ENCODE data around the gene CYP1A2. TPM values are rescaled to one million over a fixed set of nuclear protein-coding genes. Genes with fewer than 3 reads are reported as not detected.

Gene CYP1A2
- total RNA-seq, 1 experiment from 2014 or later: not detected

GRCh38 chr15:74722591-74722990 is 26.1 kb upstream of the CYP1A2 start:
- no TSS peak for BruUV-seq (replicated peaks)
- Histone ChIP-seq H3K27ac (ENCODE audit: low read length) (no peak overlapping the region), H3K27me3 (ENCODE audit: low read length) (no peaks in the 10 kb centered on the region), H3F3A (ENCODE audit: low read length, unreplicated experiment) (no peaks in the 10 kb centered on the region), H3K9me2 (replicated peaks; ENCODE audit: low read length) (no peaks in the 10 kb centered on the region), H3K4me2 (ENCODE audit: low read length) (no peak overlapping the region), H2AFZ (ENCODE audit: low read length) (no peak overlapping the region), H3K9ac (ENCODE audit: low read length) (no peak overlapping the region), H3K79me2 (ENCODE audit: low read length) (no peaks in the 10 kb centered on the region), H3K36me3 (ENCODE audit: low read depth, low read length) (no peaks in the 10 kb centered on the region), H3K4me3 (ENCODE audit: low read length) (no peak overlapping the region), H3K9me3 (ENCODE audit: low read length) (no peaks in the 10 kb centered on the region), H4K20me1 (ENCODE audit: low read length) (no peaks in the 10 kb centered on the region), H3K4me1 (ENCODE audit: insufficient read depth, low read length) (peaks cover 8% of the 10 kb centered on the region; the same call in 1 of the 2 replicates)
- CTCF ChIA-PET: no interaction called here
- POLR2A ChIA-PET (ENCODE audit: unreplicated experiment): no interaction called here
- DNase-seq (no peak), ATAC-seq (no peak)
- no peak for TF ChIP-seq EZH2phosphoT487 (IDR thresholded peaks at IDR 0.05; ENCODE audit: borderline replicate concordance, low read length)
- TF ChIP-seq CTCF (conservative IDR thresholded peaks at IDR 0.05; ENCODE audit: low read depth, low read length): no peak
- TF ChIP-seq EZH2 (IDR thresholded peaks at IDR 0.05; ENCODE audit: low read length, unreplicated experiment): no peak
- intact Hi-C loops (cut with micrococcal nuclease): no loop called here

- intact Hi-C loops (cut with micrococcal nuclease): no loop called here
- no TSS peak for BruUV-seq (replicated peaks)
- H3K9me2 ChIP-seq (replicated peaks; ENCODE audit: low read length): no peaks in the 10 kb centered on the region
- POLR2A ChIA-PET (ENCODE audit: unreplicated experiment): no interaction called here
- no peak overlapping the region for H2AFZ ChIP-seq (ENCODE audit: low read length)
- no peaks in the 10 kb centered on the region for H4K20me1 ChIP-seq (ENCODE audit: low read length)
- DNase-seq (no peak), ATAC-seq (no peak)
- no peak overlapping the region for H3K9ac ChIP-seq (ENCODE audit: low read length)
- no peaks in the 10 kb centered on the region for H3K27me3 ChIP-seq (ENCODE audit: low read length)
- no peak overlapping the region for H3K4me3 ChIP-seq (ENCODE audit: low read length)
- no peaks in the 10 kb centered on the region for H3K79me2 ChIP-seq (ENCODE audit: low read length)
- TF ChIP-seq EZH2phosphoT487 (IDR thresholded peaks at IDR 0.05; ENCODE audit: borderline replicate concordance, low read length) (no peak), CTCF (conservative IDR thresholded peaks at IDR 0.05; ENCODE audit: low read depth, low read length) (no peak), EZH2 (IDR thresholded peaks at IDR 0.05; ENCODE audit: low read length, unreplicated experiment) (no peak)
- H3K4me2 ChIP-seq (ENCODE audit: low read length): no peak overlapping the region
- H3F3A ChIP-seq (ENCODE audit: low read length, unreplicated experiment): no peaks in the 10 kb centered on the region
- no peak overlapping the region for H3K27ac ChIP-seq (ENCODE audit: low read length)
- H3K36me3 ChIP-seq (ENCODE audit: low read depth, low read length): no peaks in the 10 kb centered on the region
- peaks cover 8% of the 10 kb centered on the region; the same call in 1 of the 2 replicates for H3K4me1 ChIP-seq (ENCODE audit: insufficient read depth, low read length)
- no peaks in the 10 kb centered on the region for H3K9me3 ChIP-seq (ENCODE audit: low read length)
- CTCF ChIA-PET: no interaction called here
Measured at GRCh38 chr15:74723187-74723586, 25.5 kb upstream of the CYP1A2 start.

- no peak overlapping the region for H2AFZ ChIP-seq (ENCODE audit: low read length)
- peaks cover 8% of the 10 kb centered on the region; the same call in 1 of the 2 replicates for H3K4me1 ChIP-seq (ENCODE audit: insufficient read depth, low read length)
- CTCF ChIA-PET: no interaction called here
- POLR2A ChIA-PET (ENCODE audit: unreplicated experiment): no interaction called here
- no peaks in the 10 kb centered on the region for H3K9me3 ChIP-seq (ENCODE audit: low read length)
- H3K4me2 ChIP-seq (ENCODE audit: low read length): no peak overlapping the region
- intact Hi-C loops (cut with micrococcal nuclease): no loop called here
- no peaks in the 10 kb centered on the region for H3K9me2 ChIP-seq (replicated peaks; ENCODE audit: low read length)
- no peak overlapping the region for H3K9ac ChIP-seq (ENCODE audit: low read length)
- no peak overlapping the region for H3K27ac ChIP-seq (ENCODE audit: low read length)
- no peaks in the 10 kb centered on the region for H3K27me3 ChIP-seq (ENCODE audit: low read length)
- no peaks in the 10 kb centered on the region for H3K79me2 ChIP-seq (ENCODE audit: low read length)
- no peaks in the 10 kb centered on the region for H4K20me1 ChIP-seq (ENCODE audit: low read length)
- DNase-seq (peak; percentile 60), ATAC-seq (0 out of 2 replicates have a peak, but pooled peaks have one; percentile 30)
- no peaks in the 10 kb centered on the region for H3F3A ChIP-seq (ENCODE audit: low read length, unreplicated experiment)
- no peak overlapping the region for H3K4me3 ChIP-seq (ENCODE audit: low read length)
- no peak for TF ChIP-seq EZH2phosphoT487 (IDR thresholded peaks at IDR 0.05; ENCODE audit: borderline replicate concordance, low read length)
- no peak for TF ChIP-seq CTCF (conservative IDR thresholded peaks at IDR 0.05; ENCODE audit: low read depth, low read length)
- no peak for TF ChIP-seq EZH2 (IDR thresholded peaks at IDR 0.05; ENCODE audit: low read length, unreplicated experiment)
- no peaks in the 10 kb centered on the region for H3K36me3 ChIP-seq (ENCODE audit: low read depth, low read length)
- no TSS peak for BruUV-seq (replicated peaks)
Measured at GRCh38 chr15:74723754-74724334, 24.8 kb upstream of the CYP1A2 start.
